ENCODE data around the gene CNKSR3.

DNA sequence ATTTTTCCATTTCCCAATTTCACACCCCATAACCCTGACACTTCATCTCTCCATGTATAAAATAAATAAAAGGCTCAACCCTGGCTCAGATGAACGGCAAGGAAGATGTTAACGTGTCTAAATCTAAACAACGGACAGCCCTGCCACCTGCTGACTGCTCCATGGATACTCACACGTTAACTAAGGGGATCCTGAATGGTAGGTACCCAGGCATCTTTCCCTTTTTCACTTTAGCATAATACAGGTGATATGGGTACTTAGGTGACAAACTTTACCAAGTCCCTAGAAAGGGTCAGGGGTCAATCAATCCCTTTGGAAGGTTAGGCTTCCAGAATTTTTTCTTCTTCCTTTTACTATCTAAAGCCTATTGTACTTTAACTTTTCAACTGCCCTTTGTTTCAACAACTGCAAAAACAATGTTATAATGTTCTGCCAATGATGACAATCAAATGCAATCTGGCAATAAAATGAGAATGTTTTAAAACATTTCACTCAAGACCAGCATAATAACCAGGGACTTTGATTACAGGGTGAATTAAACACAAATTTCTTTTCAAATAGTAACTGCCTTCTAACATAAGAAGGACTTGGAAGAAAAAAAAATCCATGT is 101.5 kb downstream of the CNKSR3 start:
- TF ChIP-seq POLR2AphosphoS5 (IDR thresholded peaks at IDR 0.05; ENCODE audit: low read depth, low read length) (no peak), TCF12 (IDR thresholded peaks at IDR 0.05) (no peak), REST (IDR thresholded peaks at IDR 0.05; ENCODE audit: low read depth, low read length) (no peak), EZH2phosphoT487 (IDR thresholded peaks at IDR 0.05; ENCODE audit: borderline replicate concordance, low read depth) (no peak), RFX5 (IDR thresholded peaks at IDR 0.05; ENCODE audit: low read length) (no peak), CHD2 (IDR thresholded peaks at IDR 0.05; ENCODE audit: low read length, partially characterized antibody) (no peak), EP300 (IDR thresholded peaks at IDR 0.05; ENCODE audit: borderline replicate concordance in 1 of 2, low read depth in 1 of 2, low read length in 1 of 2) (no peak), YY1 (IDR thresholded peaks at IDR 0.05; ENCODE audit: low read depth) (no peak), NFIC (IDR thresholded peaks at IDR 0.05; ENCODE audit: borderline replicate concordance) (no peak), RAD21 (IDR thresholded peaks at IDR 0.05; ENCODE audit: low read length) (peak; percentile 50)
- TF ChIP-seq, protein P1, sequence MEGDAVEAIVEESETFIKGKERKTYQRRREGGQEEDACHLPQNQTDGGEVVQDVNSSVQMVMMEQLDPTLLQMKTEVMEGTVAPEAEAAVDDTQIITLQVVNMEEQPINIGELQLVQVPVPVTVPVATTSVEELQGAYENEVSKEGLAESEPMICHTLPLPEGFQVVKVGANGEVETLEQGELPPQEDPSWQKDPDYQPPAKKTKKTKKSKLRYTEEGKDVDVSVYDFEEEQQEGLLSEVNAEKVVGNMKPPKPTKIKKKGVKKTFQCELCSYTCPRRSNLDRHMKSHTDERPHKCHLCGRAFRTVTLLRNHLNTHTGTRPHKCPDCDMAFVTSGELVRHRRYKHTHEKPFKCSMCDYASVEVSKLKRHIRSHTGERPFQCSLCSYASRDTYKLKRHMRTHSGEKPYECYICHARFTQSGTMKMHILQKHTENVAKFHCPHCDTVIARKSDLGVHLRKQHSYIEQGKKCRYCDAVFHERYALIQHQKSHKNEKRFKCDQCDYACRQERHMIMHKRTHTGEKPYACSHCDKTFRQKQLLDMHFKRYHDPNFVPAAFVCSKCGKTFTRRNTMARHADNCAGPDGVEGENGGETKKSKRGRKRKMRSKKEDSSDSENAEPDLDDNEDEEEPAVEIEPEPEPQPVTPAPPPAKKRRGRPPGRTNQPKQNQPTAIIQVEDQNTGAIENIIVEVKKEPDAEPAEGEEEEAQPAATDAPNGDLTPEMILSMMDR (IDR thresholded peaks at IDR 0.05): peak; percentile 35
- TF ChIP-seq, protein P2, sequence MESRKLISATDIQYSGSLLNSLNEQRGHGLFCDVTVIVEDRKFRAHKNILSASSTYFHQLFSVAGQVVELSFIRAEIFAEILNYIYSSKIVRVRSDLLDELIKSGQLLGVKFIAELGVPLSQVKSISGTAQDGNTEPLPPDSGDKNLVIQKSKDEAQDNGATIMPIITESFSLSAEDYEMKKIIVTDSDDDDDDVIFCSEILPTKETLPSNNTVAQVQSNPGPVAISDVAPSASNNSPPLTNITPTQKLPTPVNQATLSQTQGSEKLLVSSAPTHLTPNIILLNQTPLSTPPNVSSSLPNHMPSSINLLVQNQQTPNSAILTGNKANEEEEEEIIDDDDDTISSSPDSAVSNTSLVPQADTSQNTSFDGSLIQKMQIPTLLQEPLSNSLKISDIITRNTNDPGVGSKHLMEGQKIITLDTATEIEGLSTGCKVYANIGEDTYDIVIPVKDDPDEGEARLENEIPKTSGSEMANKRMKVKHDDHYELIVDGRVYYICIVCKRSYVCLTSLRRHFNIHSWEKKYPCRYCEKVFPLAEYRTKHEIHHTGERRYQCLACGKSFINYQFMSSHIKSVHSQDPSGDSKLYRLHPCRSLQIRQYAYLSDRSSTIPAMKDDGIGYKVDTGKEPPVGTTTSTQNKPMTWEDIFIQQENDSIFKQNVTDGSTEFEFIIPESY (IDR thresholded peaks at IDR 0.05; ENCODE audit: borderline replicate concordance, low read depth): no peak
